Epithelial cell of esophagus (primary cell): ENCODE measurements around the gene LNX2.

ENCODE experiments used
- DNase-seq: peaks from one replicate; pipeline ENCODE4 v3.0.0; 2010; ENCODE audit warnings: low read depth
- H3K4me3 ChIP-seq: 2 replicates; pipeline ENCODE4 v1.5.1; 2011; ENCODE audit warnings: mild to moderate bottlenecking, low read length, control low read depth
- TF ChIP-seq, protein P1 (sequence below): IDR thresholded peaks from 2 replicates; pipeline ENCODE4 v1.5.1; 2011; ENCODE audit warnings: low read depth, mild to moderate bottlenecking, low read length, control low read depth, inconsistent platforms; ENCODE audit not compliant: insufficient read depth; ENCODE audit errors: missing control alignments

LNX2 gene

DNA sequence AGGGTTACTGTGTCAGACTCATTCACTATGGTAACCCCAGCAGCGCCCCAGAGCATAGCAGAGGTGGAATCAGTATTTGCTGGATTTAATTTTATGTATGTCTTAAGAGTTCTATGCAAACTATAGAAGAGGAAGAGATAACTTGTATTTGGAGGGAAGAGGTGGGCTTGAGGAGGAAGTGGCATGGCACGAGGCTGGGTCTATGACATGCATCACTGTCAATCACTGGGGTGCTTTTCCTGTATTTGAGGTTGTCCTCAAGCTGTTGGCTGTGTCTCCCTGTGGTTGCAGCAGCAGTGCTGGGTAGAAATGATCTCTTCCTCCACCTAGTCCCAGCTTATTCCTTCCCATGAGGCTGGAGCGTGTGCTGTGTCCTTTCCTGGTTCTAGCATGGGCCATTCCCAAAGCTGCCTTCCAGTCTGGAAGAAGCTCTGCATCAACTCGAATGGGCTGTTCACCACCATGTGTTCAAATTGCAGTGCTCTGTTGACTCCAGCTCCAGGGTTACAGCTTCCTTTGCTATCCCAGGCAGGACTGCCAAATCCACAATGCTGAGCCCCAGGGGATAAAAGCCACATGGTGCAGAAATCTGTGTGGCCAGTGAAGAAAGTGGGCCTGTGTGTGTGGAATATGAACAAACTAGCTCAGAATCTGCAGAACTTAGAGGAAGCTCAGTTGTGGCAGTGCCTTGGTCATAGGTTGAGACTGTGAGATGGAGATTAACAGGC lies 96.8 kb downstream of the LNX2 start:
- TF ChIP-seq, protein P1, sequence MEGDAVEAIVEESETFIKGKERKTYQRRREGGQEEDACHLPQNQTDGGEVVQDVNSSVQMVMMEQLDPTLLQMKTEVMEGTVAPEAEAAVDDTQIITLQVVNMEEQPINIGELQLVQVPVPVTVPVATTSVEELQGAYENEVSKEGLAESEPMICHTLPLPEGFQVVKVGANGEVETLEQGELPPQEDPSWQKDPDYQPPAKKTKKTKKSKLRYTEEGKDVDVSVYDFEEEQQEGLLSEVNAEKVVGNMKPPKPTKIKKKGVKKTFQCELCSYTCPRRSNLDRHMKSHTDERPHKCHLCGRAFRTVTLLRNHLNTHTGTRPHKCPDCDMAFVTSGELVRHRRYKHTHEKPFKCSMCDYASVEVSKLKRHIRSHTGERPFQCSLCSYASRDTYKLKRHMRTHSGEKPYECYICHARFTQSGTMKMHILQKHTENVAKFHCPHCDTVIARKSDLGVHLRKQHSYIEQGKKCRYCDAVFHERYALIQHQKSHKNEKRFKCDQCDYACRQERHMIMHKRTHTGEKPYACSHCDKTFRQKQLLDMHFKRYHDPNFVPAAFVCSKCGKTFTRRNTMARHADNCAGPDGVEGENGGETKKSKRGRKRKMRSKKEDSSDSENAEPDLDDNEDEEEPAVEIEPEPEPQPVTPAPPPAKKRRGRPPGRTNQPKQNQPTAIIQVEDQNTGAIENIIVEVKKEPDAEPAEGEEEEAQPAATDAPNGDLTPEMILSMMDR = no peak
- H3K4me3 ChIP-seq = no peak overlapping the region
- no peak for DNase-seq

DNA sequence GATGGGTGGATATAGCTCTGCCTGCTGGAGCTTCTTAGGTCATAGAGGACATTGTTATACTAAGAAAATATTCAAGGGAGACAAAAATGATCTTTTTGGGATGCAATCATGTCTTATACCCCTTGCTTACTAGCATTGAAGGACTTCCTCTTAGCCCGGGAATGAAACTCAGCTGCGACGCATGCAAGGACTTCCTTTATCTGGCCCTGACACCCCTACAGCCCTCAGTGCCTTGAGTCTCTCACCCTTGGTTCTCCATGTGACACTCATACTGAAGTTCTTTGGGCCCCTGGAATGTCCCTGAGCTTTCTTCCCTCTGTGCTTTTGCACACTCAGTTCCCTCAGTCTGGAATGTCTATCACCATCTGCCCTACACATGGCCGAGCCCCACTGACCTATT lies 97.5 kb downstream of the LNX2 start:
- TF ChIP-seq, protein P1 = no peak
- no peak overlapping the region for H3K4me3 ChIP-seq
- no peak for DNase-seq

DNA sequence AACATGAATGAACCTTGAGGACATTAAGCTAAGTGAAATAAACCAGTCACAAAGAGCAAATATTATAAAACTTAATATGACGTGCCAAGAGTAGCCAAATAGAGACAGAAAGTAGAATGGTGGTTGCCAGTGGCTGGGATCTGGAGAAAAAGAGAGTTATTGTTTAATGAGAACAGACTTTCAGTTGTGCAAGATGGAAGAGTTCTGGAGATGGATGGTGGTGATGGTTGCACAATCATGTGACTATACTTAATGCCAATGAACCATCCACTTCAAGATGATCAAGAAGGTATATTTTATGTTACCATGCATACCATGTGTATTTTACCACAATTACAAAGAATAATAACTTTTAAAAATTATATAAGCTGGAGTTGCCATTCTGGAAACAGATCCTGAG lies 104.2 kb downstream of the LNX2 start:
- TF ChIP-seq, protein P1 = no peak
- H3K4me3 ChIP-seq = no peak overlapping the region
- DNase-seq = no peak

DNA sequence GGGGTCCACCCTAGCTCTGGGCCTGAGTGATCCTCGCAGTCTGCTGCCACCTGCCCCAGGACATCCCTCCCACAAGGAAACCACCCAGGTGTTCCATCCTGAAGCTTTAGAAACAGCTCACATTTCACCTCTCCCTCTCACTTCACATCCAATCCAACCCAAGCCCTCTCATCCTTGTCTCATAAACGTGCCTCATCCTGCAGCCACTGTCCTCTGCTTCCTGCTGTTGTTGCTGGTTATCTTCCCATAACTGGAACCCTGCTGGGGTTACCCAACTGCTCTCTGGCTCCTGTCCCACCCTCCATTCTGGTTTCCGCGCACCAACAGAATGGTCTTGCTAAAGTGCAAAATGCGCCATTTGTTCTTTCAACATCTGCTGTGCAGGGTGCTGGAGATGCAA lies 110.2 kb downstream of the LNX2 start:
- DNase-seq = no peak
- TF ChIP-seq, protein P1 = no peak
- H3K4me3 ChIP-seq = no peak overlapping the region

DNA sequence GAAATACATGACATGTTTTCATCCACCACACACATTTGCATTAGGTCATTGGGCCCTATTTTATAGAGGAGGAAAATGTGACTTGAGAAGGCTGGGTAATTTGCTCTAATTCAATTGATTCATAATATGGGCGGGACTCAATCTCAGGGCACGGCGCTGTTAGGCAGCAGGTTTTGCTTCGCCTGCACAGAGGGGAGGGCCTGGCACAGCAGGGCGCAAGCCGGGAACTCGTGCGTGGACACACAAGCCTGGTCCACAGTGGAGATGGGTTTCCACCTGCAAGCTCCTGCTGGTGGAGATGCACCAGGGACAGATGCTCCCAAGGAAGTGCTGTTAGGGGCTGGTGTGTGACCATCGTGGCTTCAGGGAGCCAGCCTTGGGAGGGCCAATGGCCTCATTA lies 111.5 kb downstream of the LNX2 start:
- no peak for DNase-seq

DNA sequence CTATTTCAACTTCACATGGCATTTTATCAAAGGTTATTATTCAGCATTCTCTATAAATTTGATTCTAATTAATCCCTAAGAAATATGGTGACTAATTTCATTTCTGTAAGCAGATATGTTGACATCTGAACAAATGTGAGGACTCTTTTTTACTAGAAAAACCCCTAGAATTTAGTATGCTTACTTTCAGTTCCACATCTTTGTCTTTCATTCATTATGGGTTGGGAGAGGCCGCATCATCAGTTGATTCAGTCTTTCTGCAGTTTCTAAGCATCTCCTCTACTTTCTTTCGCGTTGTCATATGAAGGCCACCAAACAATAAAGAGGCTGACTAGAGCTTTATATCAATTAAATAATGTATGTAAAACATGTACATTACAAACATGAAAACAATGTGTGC lies 114.5 kb downstream of the LNX2 start:
- TF ChIP-seq, protein P1 = no peak
- no peak overlapping the region for H3K4me3 ChIP-seq

More for the DNA sequence above, 111.5 kb downstream of the LNX2 start:
- no peak overlapping the region for H3K4me3 ChIP-seq
- TF ChIP-seq, protein P1 = no peak

DNA sequence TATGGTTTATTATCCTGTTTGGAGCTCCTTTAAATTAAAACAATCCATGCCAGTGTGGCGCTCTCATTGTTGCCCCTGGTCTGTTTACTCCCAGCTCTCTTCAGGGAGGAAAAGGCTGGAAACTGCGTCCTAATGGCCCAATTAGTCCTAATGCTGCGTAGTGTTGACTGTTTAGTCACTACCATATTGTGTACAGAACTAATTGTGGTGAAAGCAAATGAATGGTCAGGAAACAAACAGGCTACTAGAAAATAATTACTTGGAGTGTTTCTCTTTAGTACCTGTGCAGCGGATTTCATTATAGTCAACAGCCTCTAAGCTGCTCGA lies 115.5 kb downstream of the LNX2 start:
- no peak overlapping the region for H3K4me3 ChIP-seq
- no peak for DNase-seq
- TF ChIP-seq, protein P1 = no peak

More for the DNA sequence above, 114.5 kb downstream of the LNX2 start:
- no peak for DNase-seq
